ENCODE results near the gene FNDC3A. TPM values are rescaled to one million over a fixed set of nuclear protein-coding genes. Genes with fewer than 3 reads are reported as not detected.

FNDC3A gene
- polyA plus RNA-seq, 10 donors, result 32.3 to 49.9 (median 38.8) TPM

GRCh38 chr13:49247643-49248621, 272.2 kb downstream of the FNDC3A start, which contains the start of gene CDADC1:
Gene CDADC1, plus strand, starts transcription at chr13:49247925. Its CDS starts 113 bp downstream, at chr13:49248038.
- peak; percentile 96 to 99 (median 97) for DNase-seq

GRCh38 chr13:49248622-49249002, 272.9 kb downstream of the FNDC3A start:
- peak in 1 of 3 donors; percentile 1 for DNase-seq

GRCh38 chr13:49251326-49251725, 275.6 kb downstream of the FNDC3A start:
- DNase-seq, result no peak

GRCh38 chr13:49253310-49253709, 277.6 kb downstream of the FNDC3A start:
- DNase-seq, result no peak

- DNase-seq, result no peak
These were observed 278.3 kb downstream of the FNDC3A start for GRCh38 chr13:49254007-49254406.

- peak; percentile 19 to 34 (median 22) for DNase-seq
These were observed 281.1 kb downstream of the FNDC3A start for GRCh38 chr13:49256841-49257240.

GRCh38 chr13:49258089-49258796, 282.5 kb downstream of the FNDC3A start:
- no peak for DNase-seq

Other genes with a start within 250 kb of the FNDC3A start
- under 1 TPM in 2 of 10 donors, not detected in 8; 0.13 TPM for gene MLNR, start 244.4 kb downstream of the FNDC3A start, polyA plus RNA-seq (ENCODE audit: insufficient read length in 10 of 10)

Measured in muscle of back (tissue), 11 donors.